Loucy (cell line): ENCODE results near the gene GTF3C4.
A peak's percentile ranks its signal among the peaks of the same experiment; 100 is the strongest.

Experiments
- H2AFZ ChIP-seq: fragments of 200-600 bp; sonication (generic); 2 replicates; pipeline ENCODE4 v1.6.0; 2016; ENCODE audit warnings: antibody characterized with exemption, mild to moderate bottlenecking, low read length, moderate library complexity
- H3F3A ChIP-seq: fragments of 200-600 bp; 2 replicates; pipeline ENCODE4 v1.6.0; 2016; ENCODE audit warnings: antibody characterized with exemption, low read depth, mild to moderate bottlenecking
- H3K27me3 ChIP-seq: fragments of 200-600 bp; sonication (generic); 2 replicates; pipeline ENCODE4 v1.6.1; 2014; ENCODE audit warnings: low read length, mild to moderate bottlenecking; ENCODE audit not compliant: insufficient read depth, poor library complexity, severe bottlenecking
- H3K36me3 ChIP-seq: fragments of 200-600 bp; sonication (generic); 2 replicates; pipeline ENCODE4 v1.6.1; 2016; ENCODE audit warnings: low read length; ENCODE audit not compliant: insufficient read depth
- H3K4me1 ChIP-seq: fragments of 200-600 bp; sonication (generic); 2 replicates; pipeline ENCODE4 v1.5.1; 2014; ENCODE audit warnings: low read length, mild to moderate bottlenecking; ENCODE audit not compliant: insufficient read depth, poor library complexity, severe bottlenecking
- H3K4me2 ChIP-seq: fragments of 200-600 bp; sonication (generic); 2 replicates; pipeline ENCODE4 v1.6.0; 2014; ENCODE audit warnings: antibody characterized with exemption, low read length, low read depth, mild to moderate bottlenecking; ENCODE audit not compliant: poor library complexity, severe bottlenecking
- H3K4me3 ChIP-seq: fragments of 200-600 bp; sonication (generic); 2 replicates; pipeline ENCODE4 v1.5.1; 2014; ENCODE audit warnings: low read length, mild to moderate bottlenecking, mixed read lengths; ENCODE audit not compliant: poor library complexity, severe bottlenecking
- H3K79me2 ChIP-seq: fragments of 200-600 bp; sonication (generic); 2 replicates; pipeline ENCODE4 v1.6.1; 2014; ENCODE audit warnings: low read length; ENCODE audit not compliant: insufficient read depth
- H3K9ac ChIP-seq: fragments of 200-600 bp; sonication (generic); 2 replicates; pipeline ENCODE4 v1.6.0; 2014; ENCODE audit warnings: mild to moderate bottlenecking, low read depth, low read length, moderate library complexity; ENCODE audit not compliant: poor library complexity, severe bottlenecking
- H3K9me2 ChIP-seq: fragments of 200-600 bp; sonication (generic); replicated peaks from 2 replicates; pipeline ENCODE4 v1.6.1; 2016; ENCODE audit warnings: low read depth, low read length, mixed read lengths
- H3K9me3 ChIP-seq: fragments of 200-600 bp; sonication (generic); 2 replicates; pipeline ENCODE4 v1.6.1; 2014; ENCODE audit warnings: mild to moderate bottlenecking, antibody characterized with exemption, low read length, low read depth; ENCODE audit not compliant: insufficient read depth
- H4K20me1 ChIP-seq: fragments of 200-600 bp; sonication (generic); 2 replicates; pipeline ENCODE4 v1.6.0; 2014; ENCODE audit warnings: antibody characterized with exemption, low read length, mild to moderate bottlenecking; ENCODE audit not compliant: insufficient read depth, poor library complexity, severe bottlenecking
- EZH2phosphoT487 ChIP-seq: fragments of 200-600 bp; IDR thresholded peaks from 2 replicates; pipeline ENCODE4 v1.6.1; 2018; ENCODE audit warnings: antibody characterized with exemption, mild to moderate bottlenecking, moderate library complexity, borderline replicate concordance
- TF ChIP-seq, protein P1 (sequence below): fragments of 200-600 bp; sonication (generic); conservative IDR thresholded peaks from 2 replicates; pipeline ENCODE4 v1.5.1; 2014; ENCODE audit warnings: mild to moderate bottlenecking, antibody characterized with exemption, low read length

The GTF3C4 gene

DNA sequence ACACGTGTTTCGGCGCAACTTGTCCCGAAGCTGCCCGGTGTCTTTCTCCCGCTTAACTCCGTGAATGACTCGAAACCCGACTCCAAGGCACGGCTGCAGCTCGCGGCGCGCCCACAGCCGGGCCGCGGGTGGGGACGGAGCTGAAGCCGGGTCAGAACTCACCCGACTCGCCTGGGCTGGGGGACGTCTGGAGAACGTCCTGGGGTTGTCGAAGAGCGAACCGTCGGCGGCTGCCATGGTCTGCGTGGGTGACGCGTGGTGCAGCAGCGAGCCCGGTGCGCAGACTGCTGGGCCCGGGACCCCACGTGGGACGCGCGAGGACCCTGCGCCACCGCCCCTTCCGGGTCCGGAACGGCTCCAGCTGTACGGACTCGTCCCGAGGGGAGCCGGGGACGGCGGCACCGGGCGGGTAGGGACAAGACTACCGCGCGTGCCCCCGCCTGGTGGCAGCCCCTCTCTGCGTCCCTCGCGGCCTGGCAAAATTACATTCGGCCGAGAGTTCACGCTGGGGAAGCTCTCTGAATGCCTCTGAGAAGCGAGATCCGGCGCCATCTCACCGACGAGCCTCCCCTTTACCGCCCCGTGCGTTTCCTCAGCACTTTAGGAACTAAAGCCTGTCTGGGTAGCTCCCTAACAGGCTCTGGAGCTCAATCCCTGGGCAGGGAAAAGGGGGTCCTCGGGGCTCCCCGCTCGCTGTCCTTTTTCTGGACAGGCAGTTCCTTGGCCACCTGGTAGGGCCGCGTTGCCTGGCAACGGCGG is 387 bp upstream of the GTF3C4 start, which contains the start of gene DDX31:
Gene DDX31 (minus strand): TSS at position 286 of the 759 bp plus-strand sequence. CDS start 49 bp downstream, at position 237.
- Histone ChIP-seq H3K36me3 (no peaks in the 10 kb centered on the region), H3K4me1 (peaks cover 39% of the 10 kb centered on the region), H2AFZ (peak within 1 kb of the TSS; percentile 100), H3K27me3 (no peaks in the 10 kb centered on the region), H3K9me2 (no peaks in the 10 kb centered on the region), H3K79me2 (peaks cover 74% of the 10 kb centered on the region), H4K20me1 (peaks cover 43% of the 10 kb centered on the region), H3K4me2 (peak within 1 kb of the TSS; percentile 98), H3K9ac (peak within 1 kb of the TSS; percentile 95), H3K9me3 (no peaks in the 10 kb centered on the region), H3K4me3 (peak within 1 kb of the TSS; percentile 94), H3F3A (no peaks in the 10 kb centered on the region)
- TF ChIP-seq, protein P1, sequence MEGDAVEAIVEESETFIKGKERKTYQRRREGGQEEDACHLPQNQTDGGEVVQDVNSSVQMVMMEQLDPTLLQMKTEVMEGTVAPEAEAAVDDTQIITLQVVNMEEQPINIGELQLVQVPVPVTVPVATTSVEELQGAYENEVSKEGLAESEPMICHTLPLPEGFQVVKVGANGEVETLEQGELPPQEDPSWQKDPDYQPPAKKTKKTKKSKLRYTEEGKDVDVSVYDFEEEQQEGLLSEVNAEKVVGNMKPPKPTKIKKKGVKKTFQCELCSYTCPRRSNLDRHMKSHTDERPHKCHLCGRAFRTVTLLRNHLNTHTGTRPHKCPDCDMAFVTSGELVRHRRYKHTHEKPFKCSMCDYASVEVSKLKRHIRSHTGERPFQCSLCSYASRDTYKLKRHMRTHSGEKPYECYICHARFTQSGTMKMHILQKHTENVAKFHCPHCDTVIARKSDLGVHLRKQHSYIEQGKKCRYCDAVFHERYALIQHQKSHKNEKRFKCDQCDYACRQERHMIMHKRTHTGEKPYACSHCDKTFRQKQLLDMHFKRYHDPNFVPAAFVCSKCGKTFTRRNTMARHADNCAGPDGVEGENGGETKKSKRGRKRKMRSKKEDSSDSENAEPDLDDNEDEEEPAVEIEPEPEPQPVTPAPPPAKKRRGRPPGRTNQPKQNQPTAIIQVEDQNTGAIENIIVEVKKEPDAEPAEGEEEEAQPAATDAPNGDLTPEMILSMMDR: no peak
- TF ChIP-seq EZH2phosphoT487: no peak

DNA sequence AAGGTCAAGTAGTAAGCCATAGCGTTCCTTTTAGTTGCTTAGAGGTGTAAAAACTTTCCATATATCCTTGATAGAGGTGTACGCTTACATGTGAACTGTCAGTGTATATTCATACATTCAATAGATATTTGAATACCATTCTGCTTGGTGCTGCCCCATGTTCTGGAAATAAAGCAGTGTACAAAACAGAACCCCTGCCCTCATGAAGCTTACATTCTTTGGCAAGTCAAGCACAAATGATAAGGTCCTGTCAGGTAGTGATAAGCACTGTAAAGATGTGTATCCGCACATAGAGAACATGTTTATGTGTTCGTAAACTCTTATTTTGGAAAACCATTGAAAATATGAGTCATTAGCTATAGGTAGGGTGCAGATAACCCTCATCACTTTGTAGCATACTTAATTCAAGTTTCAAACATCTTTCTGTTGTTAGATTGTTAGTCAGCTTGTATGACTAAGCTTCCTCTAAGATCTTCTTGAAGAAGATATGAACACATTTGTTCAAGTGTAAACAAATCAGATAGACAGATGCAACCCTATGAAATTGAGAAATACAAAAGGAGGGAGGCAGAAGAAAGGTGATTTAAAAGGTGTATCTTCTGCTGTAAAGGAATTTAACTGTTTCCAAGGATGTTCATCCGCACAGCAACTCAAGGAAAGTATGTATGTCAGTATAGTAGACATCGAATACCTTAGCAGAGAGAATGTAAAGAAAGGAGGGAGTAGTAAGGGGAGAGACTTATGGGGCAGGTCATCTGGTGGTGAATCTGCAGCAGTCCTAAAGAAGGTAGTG is 1.6 kb downstream of the GTF3C4 start:
- Histone ChIP-seq H3K79me2 (peaks cover 87% of the 10 kb centered on the region), H3K36me3 (no peaks in the 10 kb centered on the region), H4K20me1 (peaks cover 56% of the 10 kb centered on the region), H3K4me3 (peak overlapping the region; percentile 94), H2AFZ (no peak overlapping the region), H3K4me2 (peak overlapping the region; percentile 98), H3K9me3 (no peaks in the 10 kb centered on the region), H3F3A (no peaks in the 10 kb centered on the region), H3K9me2 (no peaks in the 10 kb centered on the region), H3K27me3 (no peaks in the 10 kb centered on the region), H3K9ac (peak overlapping the region; percentile 95), H3K4me1 (peaks cover 41% of the 10 kb centered on the region)
- TF ChIP-seq, protein P1: no peak
- TF ChIP-seq EZH2phosphoT487: no peak

DNA sequence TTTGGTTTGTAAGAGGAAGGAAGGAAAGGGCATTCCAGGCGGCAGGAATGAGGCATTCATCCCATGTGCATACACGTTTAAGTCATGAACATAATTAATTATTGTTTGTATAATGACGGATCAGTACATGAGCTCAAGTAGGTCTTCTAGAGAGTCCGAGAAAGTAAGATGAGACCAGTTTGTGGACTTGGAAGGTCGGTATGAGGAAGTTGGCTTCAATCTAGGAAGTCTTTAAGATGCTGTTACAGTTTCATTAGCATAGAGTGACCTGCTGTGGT is 2.1 kb downstream of the GTF3C4 start:
- TF ChIP-seq EZH2phosphoT487: no peak
- TF ChIP-seq, protein P1: no peak
- no peak overlapping the region for H2AFZ ChIP-seq
- peaks cover 92% of the 10 kb centered on the region for H3K79me2 ChIP-seq
- peaks cover 42% of the 10 kb centered on the region for H3K4me1 ChIP-seq
- no peaks in the 10 kb centered on the region for H3F3A ChIP-seq
- peak overlapping the region; percentile 94 for H3K4me3 ChIP-seq
- peak overlapping the region; percentile 95 for H3K9ac ChIP-seq
- H4K20me1 ChIP-seq: peaks cover 60% of the 10 kb centered on the region
- no peaks in the 10 kb centered on the region for H3K27me3 ChIP-seq
- H3K9me2 ChIP-seq: no peaks in the 10 kb centered on the region
- no peaks in the 10 kb centered on the region for H3K36me3 ChIP-seq
- peak overlapping the region; percentile 98 for H3K4me2 ChIP-seq
- no peaks in the 10 kb centered on the region for H3K9me3 ChIP-seq
